ENCODE measurements around the gene OVCH2.

The OVCH2 gene

GRCh38 chr11:7648264-7648663, 58.0 kb downstream of the OVCH2 start:
- H3K4me2 ChIP-seq (ENCODE audit: low read length) = no peak overlapping the region
- no peak overlapping the region for H3K27ac ChIP-seq (ENCODE audit: low read depth, low read length, poor library complexity, severe bottlenecking)
- no peak overlapping the region for H3K4me3 ChIP-seq (ENCODE audit: low read depth, low read length, poor library complexity, severe bottlenecking)
- TF ChIP-seq CTCF (IDR thresholded peaks at IDR 0.05; ENCODE audit: low read length) (no peak), EZH2 (IDR thresholded peaks at IDR 0.05; ENCODE audit: borderline replicate concordance, low read length) (no peak)
- H3K9ac ChIP-seq (ENCODE audit: low read length) = no peak overlapping the region
- H3K27me3 ChIP-seq (ENCODE audit: insufficient read depth, low read length) = no peaks in the 10 kb centered on the region
- H2AFZ ChIP-seq (ENCODE audit: low read length) = no peak overlapping the region
- H3K4me1 ChIP-seq (ENCODE audit: insufficient read depth, low read length, severe bottlenecking) = no peaks in the 10 kb centered on the region
- no peaks in the 10 kb centered on the region for H4K20me1 ChIP-seq (ENCODE audit: insufficient read depth, low read length)
- H3K79me2 ChIP-seq (ENCODE audit: insufficient read depth, low read length) = no peaks in the 10 kb centered on the region
- no peaks in the 10 kb centered on the region for H3F3A ChIP-seq (ENCODE audit: insufficient read depth, low read length)
- no peaks in the 10 kb centered on the region for H3K9me3 ChIP-seq (ENCODE audit: low read length)
- H3K9me2 ChIP-seq (ENCODE audit: low read depth, low read length) = no peaks in the 10 kb centered on the region
- H3K36me3 ChIP-seq (ENCODE audit: insufficient read depth, low read length) = peaks cover 49% of the 10 kb centered on the region

GRCh38 chr11:7646866-7647265, 59.4 kb downstream of the OVCH2 start:
- no peak overlapping the region for H3K4me3 ChIP-seq (ENCODE audit: low read depth, low read length, poor library complexity, severe bottlenecking)
- H3K9me3 ChIP-seq (ENCODE audit: low read length) = no peaks in the 10 kb centered on the region
- no peaks in the 10 kb centered on the region for H3K4me1 ChIP-seq (ENCODE audit: insufficient read depth, low read length, severe bottlenecking)
- H3K36me3 ChIP-seq (ENCODE audit: insufficient read depth, low read length) = peaks cover 49% of the 10 kb centered on the region; the same call in 1 of the 2 replicates
- H3F3A ChIP-seq (ENCODE audit: insufficient read depth, low read length) = no peaks in the 10 kb centered on the region
- H3K9me2 ChIP-seq (ENCODE audit: low read depth, low read length) = no peaks in the 10 kb centered on the region
- H3K9ac ChIP-seq (ENCODE audit: low read length) = no peak overlapping the region
- no peak overlapping the region for H3K27ac ChIP-seq (ENCODE audit: low read depth, low read length, poor library complexity, severe bottlenecking)
- H3K4me2 ChIP-seq (ENCODE audit: low read length) = no peak overlapping the region
- no peaks in the 10 kb centered on the region for H3K79me2 ChIP-seq (ENCODE audit: insufficient read depth, low read length)
- no peak overlapping the region for H2AFZ ChIP-seq (ENCODE audit: low read length)
- no peak for TF ChIP-seq EZH2 (IDR thresholded peaks at IDR 0.05; ENCODE audit: borderline replicate concordance, low read length)
- TF ChIP-seq CTCF (IDR thresholded peaks at IDR 0.05; ENCODE audit: low read length) = no peak
- H3K27me3 ChIP-seq (ENCODE audit: insufficient read depth, low read length) = no peaks in the 10 kb centered on the region
- H4K20me1 ChIP-seq (ENCODE audit: insufficient read depth, low read length) = no peaks in the 10 kb centered on the region

GRCh38 chr11:7645206-7645605, 61.1 kb downstream of the OVCH2 start:
- Histone ChIP-seq H3K9me2 (ENCODE audit: low read depth, low read length) (no peaks in the 10 kb centered on the region), H2AFZ (ENCODE audit: low read length) (no peak overlapping the region), H4K20me1 (ENCODE audit: insufficient read depth, low read length) (no peaks in the 10 kb centered on the region), H3K9ac (ENCODE audit: low read length) (no peak overlapping the region), H3K27ac (ENCODE audit: low read depth, low read length, poor library complexity, severe bottlenecking) (no peak overlapping the region), H3K4me3 (ENCODE audit: low read depth, low read length, poor library complexity, severe bottlenecking) (no peak overlapping the region), H3K4me2 (ENCODE audit: low read length) (no peak overlapping the region), H3K27me3 (ENCODE audit: insufficient read depth, low read length) (no peaks in the 10 kb centered on the region), H3K36me3 (ENCODE audit: insufficient read depth, low read length) (peaks cover 45% of the 10 kb centered on the region), H3F3A (ENCODE audit: insufficient read depth, low read length) (no peaks in the 10 kb centered on the region), H3K4me1 (ENCODE audit: insufficient read depth, low read length, severe bottlenecking) (no peaks in the 10 kb centered on the region), H3K79me2 (ENCODE audit: insufficient read depth, low read length) (no peaks in the 10 kb centered on the region), H3K9me3 (ENCODE audit: low read length) (no peaks in the 10 kb centered on the region)
- TF ChIP-seq CTCF (IDR thresholded peaks at IDR 0.05; ENCODE audit: low read length) (no peak), EZH2 (IDR thresholded peaks at IDR 0.05; ENCODE audit: borderline replicate concordance, low read length) (no peak)
